Gastrocnemius medialis (tissue), 4 donors: ENCODE measurements around the gene SEC24B. TPM values are rescaled to one million over a fixed set of nuclear protein-coding genes. Genes with fewer than 3 reads are reported as not detected.

Source experiments
- ATAC-seq, 2 donors: fragments of 150-250 bp; one replicate each; pipeline ENCODE4 v1.9.1; 2016
- DNase-seq, 2 donors: peaks; one replicate each; pipeline ENCODE4 v3.0.0-alpha.2; 2019
- H3K27ac ChIP-seq, 4 donors: fragments of 200-600 bp; sonication (generic); 1 replicate in 1 of 4; 2 replicates in 3 of 4; pipeline ENCODE4 v1.5.1; 2016 to 2018; ENCODE audit warnings: mild to moderate bottlenecking in 2 of 4, moderate library complexity in 1 of 4
- H3K27me3 ChIP-seq, 3 donors: fragments of 200-600 bp; sonication (generic) in 2 of 3; 1 replicate in 1 of 3; 2 replicates in 2 of 3; pipeline versions ENCODE4 v1.5.1 to v1.6.0; 2016 to 2019; ENCODE audit warnings: mild to moderate bottlenecking in 1 of 3, moderate library complexity in 1 of 3
- H3K36me3 ChIP-seq, 2 donors: fragments of 200-600 bp; sonication (generic) in 1 of 2; one replicate each; pipeline ENCODE4 v1.5.1; 2017 to 2018
- H3K4me1 ChIP-seq, 2 donors: fragments of 200-600 bp; sonication (generic) in 1 of 2; one replicate each; pipeline ENCODE4 v1.5.1; 2016 to 2017; ENCODE audit warnings: mild to moderate bottlenecking in 2 of 2
- H3K4me3 ChIP-seq, 4 donors: fragments of 200-600 bp; sonication (generic) in 3 of 4; 1 replicate in 1 of 4; 2 replicates in 3 of 4; pipeline ENCODE4 v1.5.1; 2016 to 2019; ENCODE audit warnings: mild to moderate bottlenecking in 2 of 4
- H3K9me3 ChIP-seq, 3 donors: fragments of 200-600 bp; sonication (generic) in 2 of 3; 1 replicate in 1 of 3; 2 replicates in 2 of 3; pipeline ENCODE4 v1.5.1; 2016 to 2019
- CTCF ChIP-seq, 5 experiments: fragments of 450-650 bp in 3 of 5; fragments of 200-600 bp in 2 of 5; sonication (generic) in 2 of 5; IDR thresholded peaks in 4 of 5; conservative IDR thresholded peaks in 1 of 5; 1 replicate in 4 of 5; 2 replicates in 1 of 5; pipeline ENCODE4 v1.5.1; 2016 to 2019; ENCODE audit warnings: antibody characterized with exemption in 5 of 5, mild to moderate bottlenecking in 3 of 5, moderate library complexity in 3 of 5
- POLR2A ChIP-seq, 2 donors: fragments of 450-650 bp; IDR thresholded peaks; one replicate each; pipeline ENCODE4 v1.6.1; 2017; ENCODE audit warnings: antibody characterized with exemption in 2 of 2, mild to moderate bottlenecking in 2 of 2, moderate library complexity in 2 of 2
- in situ Hi-C, 4 donors: fragments of 200-750 bp; cut with MboI; loops; one replicate each; pipeline versions ENCODE4 v1.15.0 to v1.8.0; 2017; ENCODE audit warnings: low sequenced_read_pairs in 4 of 4
- intact Hi-C: fragments of 100-400 bp; cut with DNase I; formaldehyde crosslinking; loops from one replicate; pipeline ENCODE4 v1.15.1; 2023; ENCODE audit warnings: low total_unique reads
- total RNA-seq, 4 donors: library from RNA; depleted of rRNA; stranded (reverse); fragments of >200 nt; gene quantifications; one replicate each; pipeline versions ENCODE4 v1.1.0 to v1.2.3, GENCODE V29; 2016

Gene SEC24B
- total RNA-seq, 4 donors from 2014 or later: 29.6 to 93.4 (median 42.9) TPM

- Histone ChIP-seq H3K4me1 (peaks cover 37 to 41% of the 10 kb centered on the region in 2 donors), H3K27me3 (no peaks in the 10 kb centered on the region), H3K4me3 (peak overlapping the region; percentile 53 to 80 (median 66)), H3K36me3 (no peaks in the 10 kb centered on the region), H3K9me3 (no peaks in the 10 kb centered on the region), H3K27ac (peak overlapping the region; percentile 79 to 94 (median 88))
- intact Hi-C loops: loop anchor here (2.0 to 10.0 kb wide), 5 partner anchors 102 to 485 kb away; partner anchors contain the start of genes CASP6, GAR1 and MCUB
- TF ChIP-seq POLR2A (IDR thresholded peaks at IDR 0.05) (no peak), CTCF (IDR thresholded peaks at IDR 0.05 in 4 of 5, conservative IDR thresholded peaks at IDR 0.05 in 1 of 5) (no peak)
- DNase-seq (no peak), ATAC-seq (no peak)
- in situ Hi-C loops: loop anchor here (25.0 kb wide), 2 partner anchors 105 to 280 kb away; partner anchors contain the start of gene CASP6 (in 2 of the 4)
Observed at GRCh38 chr4:109432696-109433095, 919 bp upstream of the SEC24B start.

- ATAC-seq (peak; percentile 68 to 70), DNase-seq (peak in 1 of 2 donors; percentile 25)
- TF ChIP-seq POLR2A (IDR thresholded peaks at IDR 0.05) (no peak), CTCF (IDR thresholded peaks at IDR 0.05 in 4 of 5, conservative IDR thresholded peaks at IDR 0.05 in 1 of 5) (no peak)
- no peaks in the 10 kb centered on the region for H3K27me3 ChIP-seq
- no peaks in the 10 kb centered on the region for H3K36me3 ChIP-seq
- intact Hi-C loops (loop anchor here (5.0 to 10.0 kb wide), 3 partner anchors 101 to 483 kb away; partner anchors contain the start of gene GAR1), in situ Hi-C loops (loop anchor here (25.0 kb wide), 2 partner anchors 103 to 278 kb away; partner anchors contain the start of gene CASP6 (in 2 of the 4))
- peak overlapping the region; percentile 53 to 80 (median 76) for H3K4me3 ChIP-seq
- H3K27ac ChIP-seq: peak overlapping the region; percentile 79 to 94 (median 88)
- H3K9me3 ChIP-seq: no peaks in the 10 kb centered on the region
- H3K4me1 ChIP-seq: peaks cover 52 to 57% of the 10 kb centered on the region in 2 donors
Observed at GRCh38 chr4:109434007-109434971, 674 bp downstream of the SEC24B start.

GRCh38 chr4:109435635-109436034 is 2.0 kb downstream of the SEC24B start:
- no peak for DNase-seq
- Histone ChIP-seq H3K9me3 (no peaks in the 10 kb centered on the region), H3K4me3 (peak overlapping the region in 1 of 4 donors; percentile 78), H3K27me3 (no peaks in the 10 kb centered on the region), H3K27ac (peak overlapping the region; percentile 8 to 94 (median 88)), H3K36me3 (no peaks in the 10 kb centered on the region), H3K4me1 (peaks cover 64 to 70% of the 10 kb centered on the region in 2 donors)
- intact Hi-C loops: loop anchor here (5.0 to 10.0 kb wide), 3 partner anchors 37 to 297 kb away; partner anchors contain the start of gene PLA2G12A
- ATAC-seq: no peak
- TF ChIP-seq POLR2A (IDR thresholded peaks at IDR 0.05) (no peak), CTCF (IDR thresholded peaks at IDR 0.05 in 4 of 5, conservative IDR thresholded peaks at IDR 0.05 in 1 of 5) (no peak)
- in situ Hi-C loops: loop anchor here (25.0 kb wide), 2 partner anchors 102 to 277 kb away; partner anchors contain the start of gene CASP6 (in 2 of the 4)

- Histone ChIP-seq H3K36me3 (no peaks in the 10 kb centered on the region), H3K4me1 (peaks cover 73 to 78% of the 10 kb centered on the region in 2 donors), H3K27me3 (no peaks in the 10 kb centered on the region), H3K9me3 (no peaks in the 10 kb centered on the region), H3K27ac (peak overlapping the region in 1 of 4 donors; percentile 11), H3K4me3 (no peak overlapping the region)
- TF ChIP-seq POLR2A (IDR thresholded peaks at IDR 0.05) (no peak), CTCF (IDR thresholded peaks at IDR 0.05 in 4 of 5, conservative IDR thresholded peaks at IDR 0.05 in 1 of 5) (no peak)
- ATAC-seq: no peak
- in situ Hi-C loops: loop anchor here (25.0 kb wide), 2 partner anchors 101 to 276 kb away; partner anchors contain the start of gene CASP6 (in 2 of the 4)
- DNase-seq: no peak
- intact Hi-C loops: loop anchor here (5.0 to 10.0 kb wide), 3 partner anchors 36 to 296 kb away; partner anchors contain the start of gene PLA2G12A
Observed at GRCh38 chr4:109436504-109436903, 2.9 kb downstream of the SEC24B start.
